Jurkat, Clone E6-1 (cell line): Measurements from ENCODE around the gene PCGF1.
A peak's percentile ranks its signal among the peaks of the same experiment; 100 is the strongest.
"Not testable (repeated sequence)": the region's sequence is repeated elsewhere in the genome, so short reads cannot be mapped to it uniquely, and the experiment has no call there.

Source experiments
- DNase-seq: peaks from one replicate; pipeline ENCODE4 v3.0.0-alpha.2; 2011; ENCODE audit warnings: low read depth, low spot score
- H3K4me3 ChIP-seq: 2 replicates; pipeline ENCODE4 v1.5.1; 2011; ENCODE audit warnings: mild to moderate bottlenecking, low read length, control low read depth, moderate library complexity

PCGF1 gene

GRCh38 chr2:74483675-74484164 is 23.8 kb downstream of the PCGF1 start:
- DNase-seq: not testable (repeated sequence)

GRCh38 chr2:74482801-74483674 is 24.5 kb downstream of the PCGF1 start, which contains the start of the genes CCDC142 and TTC31:
CCDC142 (minus strand) TSS chr2:74482998; CDS start chr2:74482837, 161 bp downstream.
TTC31 (plus strand) TSS chr2:74483081; CDS start chr2:74483096, 15 bp downstream.
- H3K4me3 ChIP-seq: peak within 1 kb of the TSS; percentile 95
- peak; percentile 93 for DNase-seq

More at GRCh38 chr2:74483675-74484164, 23.8 kb downstream of the PCGF1 start:
- peak overlapping the region; percentile 95 for H3K4me3 ChIP-seq

- H3K4me3 ChIP-seq: peak overlapping the region; percentile 95
- no peak for DNase-seq
Measured at GRCh38 chr2:74481961-74482800, 25.3 kb downstream of the PCGF1 start.

- no peak for DNase-seq
Measured at GRCh38 chr2:74481431-74481830, 26.1 kb downstream of the PCGF1 start.

DNA sequence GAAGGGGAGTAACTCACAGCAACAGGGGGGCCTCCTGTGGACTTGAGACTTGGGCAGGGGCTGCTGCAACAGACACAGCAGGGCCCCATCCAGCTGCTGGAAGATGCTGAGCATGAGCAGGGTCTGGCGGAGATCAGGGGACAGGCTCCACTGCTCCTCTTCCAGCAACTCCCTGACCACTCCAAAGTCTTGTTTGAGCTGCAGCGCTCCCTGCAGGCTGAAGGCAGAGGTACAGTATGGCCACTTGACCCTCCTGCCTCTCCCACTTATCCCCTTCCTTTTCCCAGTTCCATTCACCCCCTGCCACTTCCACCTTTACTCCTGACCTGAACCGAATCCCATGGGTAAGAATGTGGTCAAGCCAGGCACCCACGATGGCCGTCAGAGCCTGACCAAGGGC is 32.6 kb downstream of the PCGF1 start:
- DNase-seq: no peak
- H3K4me3 ChIP-seq: no peak overlapping the region

More at GRCh38 chr2:74481431-74481830, 26.1 kb downstream of the PCGF1 start:
- peak overlapping the region; percentile 95 for H3K4me3 ChIP-seq

DNA sequence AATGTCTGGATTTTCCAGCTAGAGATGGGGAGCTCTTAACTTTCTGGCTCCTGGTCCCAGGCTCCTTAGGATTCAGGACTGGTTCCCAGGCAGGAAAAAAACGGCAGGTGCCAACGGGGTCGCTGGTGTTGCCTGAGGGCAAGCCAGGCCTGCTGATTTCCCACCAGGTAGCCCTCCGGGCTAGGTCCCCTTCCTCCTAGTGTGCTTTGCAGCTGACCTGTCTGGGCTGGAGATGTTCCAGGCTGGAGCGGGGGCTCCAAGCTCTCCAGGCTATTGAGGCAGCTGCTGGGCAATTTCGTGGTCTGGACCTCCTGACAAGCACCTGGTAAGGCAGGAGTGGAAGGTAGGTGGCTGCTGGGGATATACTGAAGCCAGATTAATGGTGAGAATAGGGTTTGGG is 33.0 kb downstream of the PCGF1 start:
- DNase-seq: no peak
- H3K4me3 ChIP-seq: no peak overlapping the region

DNA sequence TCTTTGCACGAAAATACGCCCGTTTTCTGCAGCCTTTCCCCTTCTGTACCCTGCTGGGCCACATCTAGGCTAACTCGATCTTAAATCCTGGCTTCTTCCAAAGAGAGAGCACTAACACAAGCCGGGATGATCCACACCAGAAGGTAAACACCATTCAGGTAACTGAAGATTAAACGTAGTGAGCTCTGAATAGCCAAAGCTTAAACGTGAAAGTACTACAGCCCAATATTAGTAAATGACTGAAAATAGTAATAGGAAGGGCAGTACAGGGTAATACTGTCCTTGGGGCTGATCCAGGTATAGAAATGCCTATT is 34.6 kb downstream of the PCGF1 start:
- DNase-seq: no peak
- peak overlapping the region; percentile 96 for H3K4me3 ChIP-seq

GRCh38 chr2:74472086-74472944 is 35.2 kb downstream of the PCGF1 start, which contains the start of gene MRPL53:
MRPL53 (minus strand) TSS chr2:74472680; CDS start chr2:74472660, 20 bp downstream.
- H3K4me3 ChIP-seq: peak within 1 kb of the TSS; percentile 96
- DNase-seq: peak; percentile 96

DNA sequence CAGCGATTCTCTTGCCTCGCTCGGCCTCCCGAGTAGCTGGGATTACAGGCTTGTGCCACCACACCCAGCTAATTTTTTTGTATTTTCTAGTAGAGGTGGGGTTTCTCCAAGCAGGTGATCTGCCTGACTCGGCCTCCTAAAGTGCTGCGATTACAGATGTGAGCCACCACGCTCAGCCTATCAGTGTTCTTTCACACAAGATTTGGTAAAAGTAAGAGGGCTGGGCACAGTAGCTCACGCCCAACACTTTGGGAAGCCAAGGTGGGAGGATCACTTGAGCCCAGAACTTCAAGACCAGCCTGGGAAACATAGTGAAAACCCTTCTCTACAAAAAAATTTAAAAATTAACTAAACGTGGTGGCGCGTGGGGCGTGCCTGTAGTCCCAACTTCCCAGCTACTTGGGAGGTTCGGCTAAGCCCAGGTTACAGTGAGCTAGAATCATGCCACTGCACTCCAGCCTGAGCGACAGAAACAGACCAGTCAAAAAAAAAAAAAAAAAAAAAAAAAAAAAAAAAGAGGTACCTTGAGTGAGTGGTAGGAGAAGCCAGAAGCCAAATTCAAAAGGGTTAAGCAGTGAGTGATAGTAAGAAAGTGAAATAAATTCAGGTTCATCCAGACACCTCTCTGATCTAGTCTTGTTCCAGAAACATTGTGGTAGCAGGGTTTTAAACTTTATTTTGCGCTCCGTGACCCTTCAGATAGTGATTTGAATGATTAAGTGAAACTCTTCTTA is 36.0 kb downstream of the PCGF1 start:
- DNase-seq: no peak
- peak overlapping the region; percentile 96 for H3K4me3 ChIP-seq

- DNase-seq, H3K4me3 ChIP-seq: not testable (repeated sequence)
Measured at GRCh38 chr2:74470742-74471141, 36.8 kb downstream of the PCGF1 start.

GRCh38 chr2:74464406-74464805 is 43.1 kb downstream of the PCGF1 start:
- DNase-seq: no peak
- peak overlapping the region; percentile 77 for H3K4me3 ChIP-seq

DNA sequence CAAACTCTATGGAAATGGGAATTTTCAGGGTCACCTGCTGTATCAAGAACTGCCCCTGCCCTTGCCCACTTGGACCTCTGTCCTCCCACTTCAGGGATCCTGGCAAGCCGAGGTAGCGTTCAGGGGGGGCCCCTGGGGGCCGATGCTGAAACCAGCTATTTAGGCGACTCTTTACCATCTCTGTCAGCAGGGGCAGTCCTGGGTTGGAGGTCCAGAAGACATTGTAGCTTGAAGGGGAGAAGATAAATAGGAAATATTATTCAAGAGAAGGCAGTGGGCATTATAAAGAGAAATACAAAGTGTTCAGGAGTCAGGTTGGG is 44.7 kb downstream of the PCGF1 start:
- DNase-seq: no peak
- no peak overlapping the region for H3K4me3 ChIP-seq

DNA sequence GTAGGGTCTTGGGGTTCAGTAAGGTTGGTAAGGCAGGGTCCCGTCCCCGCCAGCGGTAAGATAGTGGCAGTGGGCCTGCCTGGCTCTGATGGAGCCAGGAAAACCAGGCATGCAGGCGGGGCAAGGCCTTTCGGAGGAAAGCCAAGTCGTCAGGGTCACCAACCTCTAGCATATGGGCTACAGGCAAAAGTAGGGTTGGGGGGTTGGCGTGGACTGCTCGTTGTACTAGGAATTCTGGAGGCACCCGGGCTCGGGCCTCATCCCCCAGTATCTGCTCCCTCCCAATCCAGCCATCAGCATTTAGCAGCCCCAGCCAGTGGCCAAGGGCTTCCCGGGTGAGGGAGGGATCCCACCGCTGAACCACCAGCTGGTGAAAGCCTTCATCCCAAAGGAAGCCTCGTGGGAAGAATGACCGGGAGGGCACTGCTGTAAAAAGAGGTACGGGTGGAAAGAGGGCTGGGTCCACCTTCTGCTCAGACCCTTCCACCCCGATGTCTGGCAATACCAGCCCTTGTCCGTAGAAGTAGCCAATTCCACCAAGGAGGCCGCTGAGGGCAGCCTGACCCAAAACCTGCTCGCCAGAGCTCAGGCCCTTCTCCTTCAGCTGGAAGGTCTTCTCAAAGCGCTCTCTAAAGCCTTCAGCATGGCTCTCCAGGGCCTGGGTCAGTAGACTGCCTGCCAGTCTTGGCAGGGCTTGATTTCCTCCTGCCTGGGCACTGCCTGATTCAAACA is 45.3 kb downstream of the PCGF1 start:
- no peak overlapping the region for H3K4me3 ChIP-seq
- DNase-seq: no peak

DNA sequence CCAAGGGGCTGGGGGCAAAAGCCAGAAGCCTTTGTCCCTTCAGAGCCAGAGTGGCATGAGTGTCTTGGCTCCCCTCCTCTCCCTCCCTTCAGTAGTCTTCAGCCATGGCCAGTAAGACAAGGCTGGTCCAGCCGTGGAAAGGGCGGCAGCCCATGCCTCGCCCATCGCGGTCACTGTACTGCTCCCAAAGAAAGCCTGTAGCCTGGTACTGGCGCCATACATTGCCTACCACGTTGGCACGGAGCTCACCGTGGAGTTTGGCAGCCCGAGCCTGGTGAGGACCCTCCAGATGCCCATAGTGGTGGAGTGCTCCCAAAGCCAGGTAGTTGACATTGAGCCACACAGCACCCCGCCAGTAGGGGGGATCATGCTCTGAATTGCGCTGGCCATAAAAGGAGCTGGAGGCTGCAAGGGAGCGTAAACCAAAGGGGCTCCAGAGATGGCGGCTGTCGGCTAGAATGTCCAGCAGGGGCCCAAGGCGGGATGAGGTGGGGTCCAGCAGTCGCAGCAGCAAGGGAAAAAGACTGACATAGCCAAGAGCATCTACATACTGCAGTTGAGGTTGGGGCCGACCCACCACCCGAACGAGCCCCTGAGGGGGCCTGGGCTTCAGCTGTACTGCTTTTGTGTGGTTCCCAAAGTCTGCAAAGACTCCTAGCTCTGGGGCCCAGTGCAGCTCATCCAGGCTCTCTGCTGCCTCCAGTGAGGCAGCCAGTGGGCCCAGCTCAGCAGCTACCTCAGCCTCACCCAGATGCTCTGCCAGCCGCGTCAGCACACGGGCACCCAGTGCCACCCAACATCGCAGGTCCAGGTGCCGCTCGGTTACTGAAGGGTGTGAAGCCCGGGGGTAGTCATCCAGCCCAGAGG is 46.1 kb downstream of the PCGF1 start:
- no peak overlapping the region for H3K4me3 ChIP-seq
- DNase-seq: no peak

DNA sequence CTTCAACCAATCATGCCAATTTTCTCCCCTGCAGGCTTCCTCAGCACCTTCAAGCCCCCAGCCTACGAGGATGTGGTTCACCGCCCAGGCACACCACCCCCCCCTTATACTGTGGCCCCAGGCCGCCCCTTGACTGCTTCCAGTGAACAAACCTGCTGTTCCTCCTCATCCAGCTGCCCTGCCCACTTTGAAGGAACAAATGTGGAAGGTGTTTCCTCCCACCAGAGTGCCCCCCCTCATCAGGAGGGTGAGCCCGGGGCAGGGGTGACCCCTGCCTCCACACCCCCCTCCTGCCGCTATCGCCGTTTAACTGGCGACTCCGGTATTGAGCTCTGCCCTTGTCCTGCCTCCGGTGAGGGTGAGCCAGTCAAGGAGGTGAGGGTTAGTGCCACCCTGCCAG is 47.3 kb downstream of the PCGF1 start:
- H3K4me3 ChIP-seq, DNase-seq: not testable (repeated sequence)

DNA sequence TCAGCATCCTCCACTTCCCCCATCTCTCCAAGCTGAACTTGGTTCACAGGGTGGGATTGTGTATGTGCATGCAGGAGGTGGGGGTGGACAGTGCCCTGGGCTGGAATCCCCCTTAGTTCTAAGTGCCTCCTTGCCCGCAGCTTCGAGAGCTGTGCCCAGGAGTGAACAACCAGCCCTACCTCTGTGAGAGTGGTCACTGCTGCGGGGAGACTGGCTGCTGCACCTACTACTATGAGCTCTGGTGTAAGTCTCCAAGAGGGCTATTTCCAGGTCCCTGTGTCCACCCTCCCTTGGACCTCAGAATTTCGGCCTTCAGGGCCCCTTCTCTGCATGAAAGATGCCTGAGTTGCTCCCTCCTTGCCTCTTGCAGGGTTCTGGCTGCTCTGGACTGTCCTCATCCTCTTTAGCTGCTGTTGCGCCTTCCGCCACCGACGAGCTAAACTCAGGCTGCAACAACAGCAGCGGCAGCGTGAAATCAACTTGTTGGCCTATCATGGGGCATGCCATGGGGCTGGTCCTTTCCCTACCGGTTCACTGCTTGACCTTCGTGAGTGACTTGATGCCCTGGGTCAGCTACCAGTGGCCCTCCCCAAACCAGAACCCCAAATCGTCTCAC is 47.9 kb downstream of the PCGF1 start:
- not testable (repeated sequence) for DNase-seq
- peak overlapping the region; percentile 63 for H3K4me3 ChIP-seq
